ENCODE results near the gene SMARCD3. TPM values are rescaled to one million over a fixed set of nuclear protein-coding genes. Genes with fewer than 3 reads are reported as not detected.

SMARCD3 gene
- total and polyA plus RNA-seq, 2 of the 8 experiments (the other 6 are each of a cell fraction or from before 2014, with no cell fraction given) = 3.0 to 5.6 TPM

DNA sequence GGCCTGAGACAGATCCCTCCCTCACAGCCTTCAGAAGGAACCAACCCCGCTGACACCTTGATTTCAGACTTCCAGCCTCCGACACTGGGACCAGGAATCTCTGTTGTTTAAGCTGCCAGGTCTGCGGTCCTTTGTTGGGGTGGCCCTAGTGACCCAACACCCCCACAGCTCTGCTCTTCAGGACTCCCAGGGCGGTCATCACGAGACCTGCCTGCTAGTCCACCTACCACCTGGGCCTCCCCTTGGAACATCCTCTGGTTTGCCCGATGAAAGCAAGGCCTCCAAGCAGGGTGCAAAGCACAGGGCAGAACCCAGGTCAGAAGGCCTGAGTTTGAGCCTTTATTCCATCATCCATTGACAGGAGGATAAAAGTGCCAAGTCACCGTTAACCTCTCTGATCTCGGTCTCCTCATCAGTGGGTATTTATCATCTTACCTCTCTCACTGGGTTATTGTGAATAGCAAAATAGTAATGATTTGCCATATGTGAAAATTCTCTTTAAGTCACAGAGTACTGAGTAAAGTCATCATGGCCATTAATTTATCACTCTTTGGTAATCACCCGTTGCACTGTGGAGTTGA, 16.9 kb upstream of the SMARCD3 start:
- no peaks in the 10 kb centered on the region; a peak in 1 of 7 replicates for H3K27me3 ChIP-seq (replicated peaks in 1 of 4; ENCODE audit: control insufficient read depth in 3 of 4, extremely low read depth in 1 of 4, insufficient read depth in 3 of 4, low read length in 3 of 4)
- no peaks in the 10 kb centered on the region for H3K23me2 ChIP-seq (ENCODE audit: low read depth, low read length)
- H3K9ac ChIP-seq (replicated peaks in 1 of 4; ENCODE audit: extremely low read depth in 1 of 4, low read depth in 3 of 4, low read length in 3 of 4) = no peak overlapping the region
- H3K23ac ChIP-seq (ENCODE audit: insufficient read length) = no peak overlapping the region
- H3K4me3 ChIP-seq (ENCODE audit: extremely low read depth in 1 of 4, insufficient read depth in 2 of 4, low read depth in 3 of 4, low read length in 4 of 4) = no peak overlapping the region
- no peak overlapping the region for H2BK120ac ChIP-seq (replicated peaks; ENCODE audit: low read depth, low read length)
- H2BK12ac ChIP-seq (ENCODE audit: low read depth, low read length) = no peak overlapping the region
- H3K79me2 ChIP-seq (ENCODE audit: control insufficient read depth in 1 of 2, insufficient read depth in 2 of 2, low read length in 2 of 2) = no peaks in the 10 kb centered on the region
- no peak overlapping the region for H2BK15ac ChIP-seq (ENCODE audit: low read length)
- no peak for FAIRE-seq
- no peak overlapping the region for H3K18ac ChIP-seq (ENCODE audit: extremely low read depth, low read length)
- no peak overlapping the region for H2BK5ac ChIP-seq (ENCODE audit: low read depth, low read length)
- no peak overlapping the region for H4K91ac ChIP-seq (replicated peaks; ENCODE audit: insufficient read length, low read length)
- no peaks in the 10 kb centered on the region for H3K4me1 ChIP-seq (replicated peaks in 1 of 4; ENCODE audit: control insufficient read depth in 3 of 4, insufficient read depth in 4 of 4, low read length in 3 of 4)
- no peaks in the 10 kb centered on the region for H3K9me3 ChIP-seq (ENCODE audit: insufficient read depth in 2 of 2, low read depth in 1 of 2, low read length in 1 of 2)
- no peak overlapping the region for H4K8ac ChIP-seq (ENCODE audit: extremely low read depth, insufficient read depth, low read length)
- H3K14ac ChIP-seq (ENCODE audit: insufficient read length) = no peak overlapping the region
- POLR2A ChIA-PET (ENCODE audit: partially characterized antibody) = no interaction called here
- no peak for TF ChIP-seq RNF2 (IDR thresholded peaks at IDR 0.05; ENCODE audit: borderline replicate concordance, low read depth, low read length, missing control alignments, poor library complexity, severe bottlenecking)
- no peak overlapping the region for H3K4me2 ChIP-seq (ENCODE audit: insufficient read depth in 1 of 2, low read depth in 2 of 2, low read length in 2 of 2)
- no peak overlapping the region for H2BK20ac ChIP-seq (ENCODE audit: low read length)
- DNase-seq (ENCODE audit: low read depth in 1 of 2, low spot score in 2 of 2) = no peak
- H3K79me1 ChIP-seq (ENCODE audit: low read depth, low read length) = no peaks in the 10 kb centered on the region
- H2AK5ac ChIP-seq (ENCODE audit: low read depth, low read length) = no peak overlapping the region
- no peak overlapping the region for H4K5ac ChIP-seq (ENCODE audit: insufficient read length, low read depth, low read length)
- 85% methylated on average over 9 of the region's 9 CpGs; no CpG with 5 or more reads in 1 of the 2 experiments for WGBS, 2 experiments (ENCODE audit: extremely low coverage in 1 of 2, insufficient coverage in 1 of 2, insufficient read length in 1 of 2, insufficient replicate concordance in 2 of 2, low coverage in 1 of 2, low lambda C conversion rate in 2 of 2, missing lambda C conversion rate in 1 of 2)
- CTCF ChIA-PET (ENCODE audit: partially characterized antibody) = interaction anchor here (0.7 kb wide), 1 partner anchor 172 kb away, joined by 4 read pairs; no protein-coding TSS in a partner anchor
- no peak overlapping the region for H3K4ac ChIP-seq (replicated peaks; ENCODE audit: insufficient read length, low read depth, low read length)
- no peaks in the 10 kb centered on the region for H3K36me3 ChIP-seq (ENCODE audit: control insufficient read depth in 2 of 4, insufficient read depth in 4 of 4, low read length in 3 of 4)
- H2AFZ ChIP-seq (ENCODE audit: low read length) = no peak overlapping the region
- no peak overlapping the region for H3K27ac ChIP-seq (ENCODE audit: low read depth, low read length)
- H3K56ac ChIP-seq (replicated peaks; ENCODE audit: insufficient read length, low read depth, low read length) = no peak overlapping the region
- peaks cover 0 to 3% of the 10 kb centered on the region in 2 experiments for H4K20me1 ChIP-seq (replicated peaks in 1 of 2; ENCODE audit: control insufficient read depth in 1 of 2, insufficient read depth in 2 of 2, low read length in 2 of 2)

Data from H1 (cell line).